IMR-90 (cell line): Measurements from ENCODE around the gene NKX2-3. TPM values are rescaled to one million over a fixed set of nuclear protein-coding genes. Genes with fewer than 3 reads are reported as not detected.

Experiments
- ATAC-seq: fragments of 200-7000 bp; cut with Tn5 transposase; 2 replicates; pipeline ENCODE4 v1.9.1; 2020; ENCODE audit warnings: low read depth, mild to moderate bottlenecking, moderate library complexity
- BruUV-seq: library from RNA; stranded (reverse); fragments of 400-500 nt; replicated peaks from 2 replicates; lab custom pipeline; 2021; lab: Mats Ljungman, UMichigan
- CTCF ChIA-PET: fragments of 300-600 bp; formaldehyde crosslinking; extraction: SDS; loops from one replicate; lab custom pipeline; 2021; ENCODE audit warnings: antibody characterized with exemption; lab: Yijun Ruan, JAX
- POLR2A ChIA-PET: fragments of 300-600 bp; sonication (Branson Sonifier 250); formaldehyde crosslinking; loops from one replicate; lab custom pipeline; 2022; ENCODE audit warnings: antibody characterized with exemption; ENCODE audit not compliant: unreplicated experiment; lab: Charles Lee
- DNase-seq: peaks from one replicate; pipeline ENCODE4 v3.0.0; 2013
- H2AFZ ChIP-seq: replicated peaks from 2 replicates; pipeline ENCODE3; 2013; ENCODE audit warnings: low read length, mild to moderate bottlenecking; ENCODE audit not compliant: poor library complexity
- H2AK5ac ChIP-seq: 2 replicates; pipeline ENCODE4 v1.6.1; 2013; ENCODE audit warnings: low read depth, low read length, inconsistent platforms
- H2AK9ac ChIP-seq: replicated peaks from 2 replicates; pipeline ENCODE3; 2013; ENCODE audit warnings: mild to moderate bottlenecking, low read depth, low read length, moderate library complexity; ENCODE audit not compliant: poor library complexity
- H2BK120ac ChIP-seq: 2 replicates; pipeline ENCODE4 v1.6.1; 2013; ENCODE audit warnings: low read depth, low read length, inconsistent platforms
- H2BK15ac ChIP-seq: 3 replicates; pipeline ENCODE4 v1.6.1; 2013; ENCODE audit warnings: low read depth, low read length, inconsistent platforms
- H2BK20ac ChIP-seq: 2 replicates; pipeline ENCODE4 v1.6.1; 2013; ENCODE audit warnings: low read depth, mild to moderate bottlenecking, inconsistent platforms, low read length, moderate library complexity
- H2BK5ac ChIP-seq: 2 replicates; pipeline ENCODE4 v1.6.1; 2013; ENCODE audit warnings: mild to moderate bottlenecking, low read depth, low read length, inconsistent platforms; ENCODE audit not compliant: poor library complexity, severe bottlenecking
- H3K14ac ChIP-seq: replicated peaks from 2 replicates; pipeline ENCODE4 v1.6.1; 2013; ENCODE audit warnings: low read depth, low read length, inconsistent platforms
- H3K18ac ChIP-seq: 2 replicates; pipeline ENCODE4 v1.6.1; 2013; ENCODE audit warnings: low read depth, low read length, control low read depth
- H3K23ac ChIP-seq: 2 replicates; pipeline ENCODE4 v1.6.1; 2013; ENCODE audit warnings: low read depth, low read length, inconsistent platforms
- H3K27ac ChIP-seq: 2 replicates; pipeline ENCODE4 v1.5.1; 2013; ENCODE audit warnings: mild to moderate bottlenecking, control low read depth, low read length; ENCODE audit not compliant: insufficient read depth
- H3K27me3 ChIP-seq: 2 replicates; pipeline ENCODE4 v1.6.1; 2013; ENCODE audit warnings: low read length; ENCODE audit not compliant: control insufficient read depth, insufficient read depth
- H3K36me3 ChIP-seq: 2 replicates; pipeline ENCODE4 v1.6.1; 2013; ENCODE audit warnings: low read length, mixed read lengths; ENCODE audit not compliant: control insufficient read depth, insufficient read depth
- H3K4ac ChIP-seq: 2 replicates; pipeline ENCODE4 v1.6.1; 2013; ENCODE audit warnings: low read depth, low read length, inconsistent platforms
- H3K4me1 ChIP-seq: 2 replicates; pipeline ENCODE4 v1.6.1; 2013; ENCODE audit warnings: low read length, mixed read lengths; ENCODE audit not compliant: control insufficient read depth, insufficient read depth
- H3K4me2 ChIP-seq: 2 replicates; pipeline ENCODE4 v1.6.1; 2013; ENCODE audit warnings: low read depth, mild to moderate bottlenecking, control low read depth, low read length, moderate library complexity
- H3K4me3 ChIP-seq: 2 replicates; pipeline ENCODE4 v1.5.1; 2013; ENCODE audit warnings: low read depth, mild to moderate bottlenecking, control low read depth, low read length, moderate library complexity; ENCODE audit not compliant: insufficient read depth
- H3K56ac ChIP-seq: 2 replicates; pipeline ENCODE4 v1.6.1; 2013; ENCODE audit warnings: low read length, inconsistent platforms; ENCODE audit not compliant: insufficient read depth; ENCODE audit errors: extremely low read depth
- H3K79me1 ChIP-seq, 2 experiments: 2 replicates each; pipeline ENCODE4 v1.6.1; 2013; ENCODE audit warnings: low read length in 2 of 2, inconsistent platforms in 1 of 2, low read depth in 1 of 2
- H3K9ac ChIP-seq: 2 replicates; pipeline ENCODE4 v1.6.1; 2013; ENCODE audit warnings: low read depth, low read length, control low read depth
- H3K9me1 ChIP-seq: 2 replicates; pipeline ENCODE4 v1.6.1; 2013; ENCODE audit warnings: low read length, inconsistent platforms; ENCODE audit not compliant: insufficient read depth
- H3K9me3 ChIP-seq: 2 replicates; pipeline ENCODE4 v1.6.1; 2013; ENCODE audit warnings: low read length; ENCODE audit not compliant: control insufficient read depth, insufficient read depth
- H4K20me1 ChIP-seq: 2 replicates; pipeline ENCODE4 v1.6.1; 2013; ENCODE audit warnings: low read length, inconsistent platforms; ENCODE audit not compliant: insufficient read depth
- H4K5ac ChIP-seq: 2 replicates; pipeline ENCODE4 v1.6.1; 2013; ENCODE audit warnings: mild to moderate bottlenecking, low read depth, low read length, control low read depth
- H4K8ac ChIP-seq, 2 experiments: 2 replicates each; pipeline ENCODE4 v1.6.1; 2013; ENCODE audit warnings: low read depth in 2 of 2, low read length in 2 of 2, control low read depth in 1 of 2, inconsistent platforms in 1 of 2
- H4K91ac ChIP-seq: 2 replicates; pipeline ENCODE4 v1.6.1; 2013; ENCODE audit warnings: low read depth, low read length, inconsistent platforms; ENCODE audit not compliant: insufficient read depth
- ELK1 ChIP-seq: fragments of 150-350 bp; IDR thresholded peaks from 2 replicates; pipeline ENCODE4 v1.6.1; 2016; ENCODE audit warnings: low read depth, mild to moderate bottlenecking, low read length, moderate library complexity, borderline replicate concordance
- FOS ChIP-seq: fragments of 150-350 bp; IDR thresholded peaks from 2 replicates; pipeline ENCODE4 v1.6.1; 2016; ENCODE audit warnings: low read depth, low read length
- RAD21 ChIP-seq: IDR thresholded peaks from 2 replicates; pipeline ENCODE4 v1.6.1; 2012; ENCODE audit warnings: low read length, improper control_type of control experiment
- SMC3 ChIP-seq: fragments of 150-350 bp; IDR thresholded peaks from 2 replicates; pipeline ENCODE4 v1.6.1; 2016; ENCODE audit warnings: low read depth, mild to moderate bottlenecking, antibody characterized with exemption, low read length, moderate library complexity
- WGBS, 2 experiments: methylation state at CpG; one replicate each; pipeline versions ENCODE4 v1.1.5 to v1.1.7; 2013; ENCODE audit warnings: missing lambda C conversion rate in 2 of 2; ENCODE audit not compliant: insufficient read length in 1 of 2; ENCODE audit errors: extremely low coverage in 2 of 2; 5-methylcytosine and 5-hydroxymethylcytosine counted together
- dilution Hi-C: fragments of 300-500 bp; cut with HindIII; formaldehyde crosslinking; loops from one replicate; pipeline ENCODE4 v1.14.3; 2018; ENCODE audit warnings: low sequenced_read_pairs; ENCODE audit not compliant: unreplicated experiment
- in situ Hi-C: fragments of 300-500 bp; cut with MboI; formaldehyde crosslinking; loops from 3 replicates; pipeline ENCODE4 v1.14.3; 2019; ENCODE audit warnings: low sequenced_read_pairs, inconsistent platforms, mixed read lengths
- intact Hi-C: fragments of 100-400 bp; cut with micrococcal nuclease; formaldehyde crosslinking; loops from 2 replicates; pipeline ENCODE4 v1.10.0; 2022
- polyA plus RNA-seq, 3 experiments: library from polyadenylated mRNA; depleted of rRNA; stranded (reverse); fragments of >200 nt; gene quantifications; 2 replicates each; pipeline ENCODE4 v1.2.3, GENCODE V29; 2012; ENCODE audit warnings: low replicate concordance in 1 of 3
- total RNA-seq: library from RNA; depleted of rRNA; stranded (reverse); fragments of >200 nt; gene quantifications from 2 replicates; pipeline ENCODE4 v1.2.3, GENCODE V29; 2012
- TF ChIP-seq, protein P1 (sequence below): fragments of 150-350 bp; IDR thresholded peaks from 2 replicates; pipeline ENCODE4 v1.6.1; 2017; ENCODE audit warnings: mild to moderate bottlenecking, antibody characterized with exemption, low read length, low read depth

NKX2-3 gene
- total and polyA plus RNA-seq, 2 of the 4 experiments (the other 2 are of a cell fraction) = not detected

GRCh38 chr10:99539120-99539519 is 6.4 kb downstream of the NKX2-3 start:
- in situ Hi-C loops = no loop called here
- no peak for ATAC-seq

More at GRCh38 chr10:99539120-99539519, 6.4 kb downstream of the NKX2-3 start:
- intact Hi-C loops = no loop called here
- 27% methylated on average over 3 of the region's 6 CpGs; no CpG with 5 or more reads in 1 of the 2 experiments for WGBS, 2 experiments
- H3K9ac ChIP-seq = no peak overlapping the region
- no peak overlapping the region for H3K4ac ChIP-seq
- no peak overlapping the region for H2BK15ac ChIP-seq
- no peak overlapping the region for H2BK5ac ChIP-seq
- dilution Hi-C loops = no loop called here
- H3K27me3 ChIP-seq = peaks cover 83% of the 10 kb centered on the region
- H4K5ac ChIP-seq = no peak overlapping the region
- no peak overlapping the region for H3K56ac ChIP-seq
- H2AK9ac ChIP-seq = no peak overlapping the region
- DNase-seq = no peak
- H2AK5ac ChIP-seq = no peak overlapping the region
- H4K91ac ChIP-seq = no peak overlapping the region
- no peak overlapping the region for H3K4me2 ChIP-seq
- H2BK20ac ChIP-seq = no peak overlapping the region
- H3K9me3 ChIP-seq = peaks cover 12% of the 10 kb centered on the region
- H3K18ac ChIP-seq = no peak overlapping the region
- H3K79me1 ChIP-seq = no peaks in the 10 kb centered on the region
- H3K9me1 ChIP-seq = no peaks in the 10 kb centered on the region
- no peak overlapping the region for H3K23ac ChIP-seq
- H3K4me3 ChIP-seq = no peak overlapping the region
- no peak overlapping the region for H4K8ac ChIP-seq
- H3K27ac ChIP-seq = no peak overlapping the region
- no peaks in the 10 kb centered on the region; the same call in 1 of the 2 replicates for H4K20me1 ChIP-seq
- no TSS peak for BruUV-seq
- H2AFZ ChIP-seq = no peak overlapping the region
- TF ChIP-seq RAD21 = no peak
- TF ChIP-seq, protein P1, sequence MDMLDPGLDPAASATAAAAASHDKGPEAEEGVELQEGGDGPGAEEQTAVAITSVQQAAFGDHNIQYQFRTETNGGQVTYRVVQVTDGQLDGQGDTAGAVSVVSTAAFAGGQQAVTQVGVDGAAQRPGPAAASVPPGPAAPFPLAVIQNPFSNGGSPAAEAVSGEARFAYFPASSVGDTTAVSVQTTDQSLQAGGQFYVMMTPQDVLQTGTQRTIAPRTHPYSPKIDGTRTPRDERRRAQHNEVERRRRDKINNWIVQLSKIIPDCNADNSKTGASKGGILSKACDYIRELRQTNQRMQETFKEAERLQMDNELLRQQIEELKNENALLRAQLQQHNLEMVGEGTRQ = no peak
- TF ChIP-seq ELK1 = no peak
- TF ChIP-seq SMC3 = no peak
- no peak for TF ChIP-seq FOS
- peaks cover 4% of the 10 kb centered on the region; the same call in 1 of the 2 replicates for H3K4me1 ChIP-seq
- no peak overlapping the region for H2BK120ac ChIP-seq
- H3K14ac ChIP-seq = no peak overlapping the region
- ChIA-PET POLR2A (no interaction called here), CTCF (no interaction called here)
- no peaks in the 10 kb centered on the region for H3K36me3 ChIP-seq
